Hepatocyte (in vitro differentiated cells): ENCODE measurements around the gene PADI2.

Experiments used
- EZH2 ChIP-seq: fragments of 200-600 bp; sonication (generic); IDR thresholded peaks from 2 replicates; pipeline ENCODE4 v1.6.1; 2016; ENCODE audit warnings: antibody characterized with exemption, mild to moderate bottlenecking, borderline replicate concordance
- EZH2phosphoT487 ChIP-seq: fragments of 200-600 bp; sonication (generic); IDR thresholded peaks from one replicate; pipeline ENCODE4 v1.6.1; 2018; ENCODE audit warnings: antibody characterized with exemption, mild to moderate bottlenecking, low read depth, moderate library complexity; ENCODE audit not compliant: unreplicated experiment, severe bottlenecking
- TF ChIP-seq, protein P1 (sequence below): fragments of 200-600 bp; sonication (generic); IDR thresholded peaks from 2 replicates; pipeline ENCODE4 v1.5.1; 2016; ENCODE audit warnings: antibody characterized with exemption, mild to moderate bottlenecking; ENCODE audit not compliant: poor library complexity

DNA sequence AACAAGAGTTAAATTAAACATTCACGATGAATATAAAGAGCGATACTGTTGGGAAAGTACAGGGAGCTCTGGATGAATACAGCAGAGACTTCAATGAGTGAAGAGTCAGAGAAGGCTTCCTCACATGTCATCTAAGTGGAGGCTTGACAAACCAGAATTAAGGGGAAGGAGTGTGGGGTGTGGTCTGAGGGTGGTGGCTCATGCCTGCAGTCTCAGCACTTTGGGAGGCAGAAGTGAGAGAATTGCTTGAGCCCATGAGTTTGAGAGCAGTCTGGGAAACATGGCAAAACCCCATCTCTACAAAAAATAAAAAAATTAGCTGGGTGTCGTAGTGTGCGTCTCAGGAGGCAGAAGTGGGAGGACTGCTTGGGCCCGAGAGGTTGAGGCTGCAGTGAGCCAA is 74.1 kb downstream of the PADI2 start:
- TF ChIP-seq, protein P1, sequence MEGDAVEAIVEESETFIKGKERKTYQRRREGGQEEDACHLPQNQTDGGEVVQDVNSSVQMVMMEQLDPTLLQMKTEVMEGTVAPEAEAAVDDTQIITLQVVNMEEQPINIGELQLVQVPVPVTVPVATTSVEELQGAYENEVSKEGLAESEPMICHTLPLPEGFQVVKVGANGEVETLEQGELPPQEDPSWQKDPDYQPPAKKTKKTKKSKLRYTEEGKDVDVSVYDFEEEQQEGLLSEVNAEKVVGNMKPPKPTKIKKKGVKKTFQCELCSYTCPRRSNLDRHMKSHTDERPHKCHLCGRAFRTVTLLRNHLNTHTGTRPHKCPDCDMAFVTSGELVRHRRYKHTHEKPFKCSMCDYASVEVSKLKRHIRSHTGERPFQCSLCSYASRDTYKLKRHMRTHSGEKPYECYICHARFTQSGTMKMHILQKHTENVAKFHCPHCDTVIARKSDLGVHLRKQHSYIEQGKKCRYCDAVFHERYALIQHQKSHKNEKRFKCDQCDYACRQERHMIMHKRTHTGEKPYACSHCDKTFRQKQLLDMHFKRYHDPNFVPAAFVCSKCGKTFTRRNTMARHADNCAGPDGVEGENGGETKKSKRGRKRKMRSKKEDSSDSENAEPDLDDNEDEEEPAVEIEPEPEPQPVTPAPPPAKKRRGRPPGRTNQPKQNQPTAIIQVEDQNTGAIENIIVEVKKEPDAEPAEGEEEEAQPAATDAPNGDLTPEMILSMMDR, result no peak
- TF ChIP-seq EZH2 (no peak), EZH2phosphoT487 (no peak)
